Activated CD8-positive, alpha-beta T cell treated with anti-CD3 and anti-CD28 coated beads for 36 hours (primary cell): Measurements from ENCODE around the gene SLC44A5. TPM values are rescaled to one million over a fixed set of nuclear protein-coding genes. Genes with fewer than 3 reads are reported as not detected.

Experiments used
- ATAC-seq: fragments of 200-7000 bp; cut with Tn5 transposase; one replicate; pipeline ENCODE4 v1.10.0; 2021; ENCODE audit warnings: mild to moderate bottlenecking, moderate library complexity
- CTCF ChIA-PET: fragments of 350-600 bp; sonication (Branson Sonifier 250); formaldehyde crosslinking; loops from one replicate; lab custom pipeline; 2021; ENCODE audit warnings: antibody characterized with exemption; lab: Charles Lee
- POLR2A ChIA-PET: fragments of 350-600 bp; sonication (Branson Sonifier 250); formaldehyde crosslinking; loops from one replicate; lab custom pipeline; 2021; ENCODE audit warnings: antibody characterized with exemption; lab: Charles Lee
- DNase-seq: peaks from one replicate; pipeline ENCODE4 v3.0.0-alpha.2; 2020
- H3K27ac Mint-ChIP-seq: one replicate; pipeline ENCODE4 v1.8.0; 2021; ENCODE audit warnings: mild to moderate bottlenecking, mixed read lengths
- H3K27me3 Mint-ChIP-seq: one replicate; pipeline ENCODE4 v1.8.0; 2021; ENCODE audit warnings: mixed read lengths
- H3K36me3 Mint-ChIP-seq: one replicate; pipeline ENCODE4 v1.8.0; 2021; ENCODE audit warnings: low read depth, mixed read lengths
- H3K4me1 Mint-ChIP-seq: one replicate; pipeline ENCODE4 v1.8.0; 2021; ENCODE audit warnings: low read depth, mixed read lengths
- H3K4me3 Mint-ChIP-seq: one replicate; pipeline ENCODE4 v1.8.0; 2021; ENCODE audit warnings: mild to moderate bottlenecking, moderate library complexity, mixed read lengths
- H3K9me3 Mint-ChIP-seq: one replicate; pipeline ENCODE4 v1.8.0; 2021; ENCODE audit warnings: mixed read lengths
- intact Hi-C: fragments of 100-400 bp; cut with micrococcal nuclease; formaldehyde crosslinking; loops from one replicate; pipeline ENCODE4 v1.10.0; 2022
- total RNA-seq, 2 experiments: library from RNA; stranded (reverse); gene quantifications; one replicate each; pipeline ENCODE4 v1.2.3, GENCODE V29; 2021
- TF ChIP-seq, protein P1 (sequence below): fragments of 200-600 bp; IDR thresholded peaks from one replicate; pipeline ENCODE4 v1.8.0; 2022; ENCODE audit warnings: antibody characterized with exemption, mild to moderate bottlenecking

The SLC44A5 gene
- total RNA-seq, 2 experiments from 2014 or later, result 0.11 to 0.22 TPM

DNA sequence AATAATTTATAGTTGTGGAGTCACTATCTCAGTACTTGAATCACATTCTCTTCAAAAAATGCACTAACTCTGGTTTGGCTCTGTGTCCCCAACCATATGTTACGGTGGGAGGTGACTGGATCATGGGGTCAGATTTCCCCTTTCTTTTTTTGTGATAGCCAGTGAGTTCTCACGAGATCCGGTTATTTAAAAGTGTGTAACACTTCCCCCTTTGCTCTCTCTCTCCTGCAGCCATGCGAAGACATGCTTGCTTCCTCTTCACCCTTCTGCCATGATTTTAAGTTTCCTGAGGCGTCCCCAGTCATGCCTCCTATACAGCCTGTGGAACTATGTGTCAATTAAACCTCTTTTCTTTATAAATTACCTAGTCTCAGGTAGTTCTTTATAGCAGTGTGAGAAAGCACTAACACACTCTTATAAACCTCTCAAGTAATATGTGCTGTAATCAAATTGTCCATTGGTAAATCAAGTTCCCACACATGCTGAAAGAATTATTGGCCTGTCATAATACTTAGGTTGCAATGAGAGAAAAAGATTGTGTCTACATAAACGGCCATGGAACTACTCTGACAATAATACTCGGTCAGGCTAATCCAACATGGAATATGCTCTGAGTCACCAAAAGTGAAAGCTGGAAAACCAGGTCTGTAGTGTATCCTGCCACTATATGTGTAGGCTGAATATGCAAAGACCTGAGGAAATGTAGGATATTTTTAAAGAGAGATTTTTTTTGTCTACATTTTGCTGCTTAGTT is 107.5 kb downstream of the SLC44A5 start:
- Mint-ChIP-seq H3K36me3 (no peaks in the 10 kb centered on the region), H3K9me3 (peaks cover 2% of the 10 kb centered on the region), H3K27ac (no peak overlapping the region), H3K4me3 (no peak overlapping the region), H3K4me1 (no peaks in the 10 kb centered on the region), H3K27me3 (peaks cover 5% of the 10 kb centered on the region)
- TF ChIP-seq, protein P1, sequence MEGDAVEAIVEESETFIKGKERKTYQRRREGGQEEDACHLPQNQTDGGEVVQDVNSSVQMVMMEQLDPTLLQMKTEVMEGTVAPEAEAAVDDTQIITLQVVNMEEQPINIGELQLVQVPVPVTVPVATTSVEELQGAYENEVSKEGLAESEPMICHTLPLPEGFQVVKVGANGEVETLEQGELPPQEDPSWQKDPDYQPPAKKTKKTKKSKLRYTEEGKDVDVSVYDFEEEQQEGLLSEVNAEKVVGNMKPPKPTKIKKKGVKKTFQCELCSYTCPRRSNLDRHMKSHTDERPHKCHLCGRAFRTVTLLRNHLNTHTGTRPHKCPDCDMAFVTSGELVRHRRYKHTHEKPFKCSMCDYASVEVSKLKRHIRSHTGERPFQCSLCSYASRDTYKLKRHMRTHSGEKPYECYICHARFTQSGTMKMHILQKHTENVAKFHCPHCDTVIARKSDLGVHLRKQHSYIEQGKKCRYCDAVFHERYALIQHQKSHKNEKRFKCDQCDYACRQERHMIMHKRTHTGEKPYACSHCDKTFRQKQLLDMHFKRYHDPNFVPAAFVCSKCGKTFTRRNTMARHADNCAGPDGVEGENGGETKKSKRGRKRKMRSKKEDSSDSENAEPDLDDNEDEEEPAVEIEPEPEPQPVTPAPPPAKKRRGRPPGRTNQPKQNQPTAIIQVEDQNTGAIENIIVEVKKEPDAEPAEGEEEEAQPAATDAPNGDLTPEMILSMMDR, result no peak
- DNase-seq (no peak), ATAC-seq (no peak)
- ChIA-PET CTCF (no interaction called here), POLR2A (no interaction called here)
- intact Hi-C loops, result no loop called here

DNA sequence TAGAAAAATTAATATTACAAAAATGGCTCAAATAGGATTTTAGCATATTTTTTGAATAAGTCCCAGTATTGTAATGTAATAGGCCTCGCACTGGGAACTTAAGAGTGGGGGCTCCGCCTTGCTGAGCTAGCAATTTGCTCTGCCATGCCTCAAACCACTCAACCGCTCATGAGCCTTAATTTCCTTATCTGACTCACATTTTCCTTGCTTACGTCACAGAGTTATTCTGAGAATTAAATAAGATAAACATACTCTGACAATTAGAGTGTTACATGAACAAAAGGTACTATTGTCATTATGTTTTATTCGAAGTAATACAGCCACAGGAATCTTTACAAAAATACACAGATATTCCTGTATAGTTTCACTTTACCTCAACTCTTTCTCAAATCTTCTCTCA is 108.1 kb downstream of the SLC44A5 start:
- H3K27me3 Mint-ChIP-seq, result no peaks in the 10 kb centered on the region
- no peaks in the 10 kb centered on the region for H3K4me1 Mint-ChIP-seq
- intact Hi-C loops, result no loop called here
- DNase-seq (no peak), ATAC-seq (no peak)
- no peaks in the 10 kb centered on the region for H3K36me3 Mint-ChIP-seq
- CTCF ChIA-PET, result no interaction called here
- TF ChIP-seq, protein P1, result no peak
- H3K4me3 Mint-ChIP-seq, result no peak overlapping the region
- H3K27ac Mint-ChIP-seq, result no peak overlapping the region
- H3K9me3 Mint-ChIP-seq, result peaks cover 2% of the 10 kb centered on the region
- POLR2A ChIA-PET, result no interaction called here

DNA sequence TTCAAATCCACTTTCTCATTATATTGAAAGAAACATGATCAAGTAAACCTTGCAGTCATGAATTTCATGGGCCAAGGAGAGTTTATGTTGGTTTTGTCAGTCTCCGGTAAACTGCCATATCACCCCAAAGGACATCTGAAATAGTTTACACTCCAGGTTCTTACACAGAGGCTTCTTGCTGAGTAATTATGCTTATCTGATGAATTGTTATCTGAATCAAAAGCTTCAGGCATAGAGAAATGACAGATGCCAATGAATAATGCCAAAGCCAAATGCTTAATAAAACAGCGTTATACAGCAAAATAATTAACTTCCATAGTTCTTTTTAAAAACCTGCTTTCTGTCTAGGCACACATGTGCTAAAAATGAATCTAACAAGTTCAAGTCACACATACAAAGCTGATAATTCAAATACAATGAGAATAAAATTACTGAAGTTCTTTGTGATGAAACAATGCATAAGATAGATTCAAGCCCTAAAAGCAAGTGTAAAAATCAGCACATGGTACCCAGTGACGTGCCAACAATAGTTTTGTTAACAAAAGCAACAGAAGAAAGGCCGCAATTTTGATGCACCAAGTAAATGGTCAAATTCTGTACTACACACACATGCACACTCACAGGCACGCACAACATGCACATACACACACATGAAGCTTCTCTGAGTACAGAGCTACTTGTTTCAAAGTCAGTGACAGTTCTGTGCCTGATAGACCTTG is 109.2 kb downstream of the SLC44A5 start:
- no peak for ATAC-seq
- no peaks in the 10 kb centered on the region for H3K36me3 Mint-ChIP-seq
- CTCF ChIA-PET, result no interaction called here

DNA sequence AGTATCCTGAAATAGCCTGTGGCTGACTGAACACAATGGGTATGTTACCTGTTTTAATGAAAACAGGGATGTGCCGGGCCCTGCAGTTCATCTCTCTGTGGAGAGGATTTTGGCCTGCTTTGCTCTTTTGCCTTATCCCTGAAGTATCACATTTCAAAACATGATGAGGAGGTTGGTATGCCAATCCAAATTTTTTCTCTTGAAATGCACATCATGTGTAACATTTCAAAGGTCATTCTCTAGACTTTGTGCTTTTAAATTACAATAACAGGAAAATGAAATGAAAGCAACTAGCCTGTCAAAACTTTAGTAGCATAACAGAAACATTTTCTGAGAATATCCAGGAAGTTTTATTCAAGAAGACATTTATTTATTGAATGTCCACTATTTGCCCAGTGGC is 118.9 kb downstream of the SLC44A5 start:
- Mint-ChIP-seq H3K9me3 (peaks cover 4% of the 10 kb centered on the region), H3K27me3 (no peaks in the 10 kb centered on the region), H3K4me3 (no peak overlapping the region), H3K36me3 (no peaks in the 10 kb centered on the region), H3K4me1 (no peaks in the 10 kb centered on the region), H3K27ac (no peak overlapping the region)
- ATAC-seq (no peak), DNase-seq (no peak)
- TF ChIP-seq, protein P1, result no peak
- POLR2A ChIA-PET, result no interaction called here
- CTCF ChIA-PET, result no interaction called here
- intact Hi-C loops, result no loop called here

More for the DNA sequence above, 109.2 kb downstream of the SLC44A5 start:
- POLR2A ChIA-PET, result no interaction called here
- no peak overlapping the region for H3K27ac Mint-ChIP-seq
- H3K4me3 Mint-ChIP-seq, result no peak overlapping the region
- no peaks in the 10 kb centered on the region for H3K4me1 Mint-ChIP-seq
- no peak for DNase-seq
- TF ChIP-seq, protein P1, result no peak
- H3K9me3 Mint-ChIP-seq, result peaks cover 2% of the 10 kb centered on the region
- no peaks in the 10 kb centered on the region for H3K27me3 Mint-ChIP-seq
- intact Hi-C loops, result no loop called here

DNA sequence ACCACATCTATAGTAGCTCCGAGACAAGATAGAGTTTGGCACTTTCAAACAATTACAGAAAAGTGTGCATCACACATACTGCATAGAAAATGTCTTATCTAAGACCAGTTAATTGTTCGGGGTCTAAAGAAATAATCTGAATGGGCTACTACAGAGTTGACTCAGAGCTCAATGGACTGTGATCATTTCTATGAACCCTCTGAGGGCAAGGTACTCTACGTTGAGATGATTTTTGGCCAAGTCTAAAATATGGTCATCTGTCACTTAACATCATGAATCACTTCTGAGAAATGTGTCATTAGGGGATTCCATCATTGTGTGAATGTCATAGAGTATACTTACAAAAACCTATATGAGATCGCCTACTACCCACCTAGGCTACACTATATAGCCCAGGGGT is 123.5 kb downstream of the SLC44A5 start:
- Mint-ChIP-seq H3K4me3 (no peak overlapping the region), H3K27ac (no peak overlapping the region), H3K9me3 (no peaks in the 10 kb centered on the region), H3K4me1 (no peaks in the 10 kb centered on the region), H3K27me3 (no peaks in the 10 kb centered on the region), H3K36me3 (no peaks in the 10 kb centered on the region)
- TF ChIP-seq, protein P1, result no peak
- no peak for ATAC-seq
- CTCF ChIA-PET, result no interaction called here
- intact Hi-C loops, result no loop called here
- no peak for DNase-seq
- POLR2A ChIA-PET, result no interaction called here
